Right kidney (tissue), 1 donor: ENCODE measurements around the gene PIK3IP1.
A peak's percentile ranks its signal among the peaks of the same experiment; 100 is the strongest.
"Not testable (repeated sequence)": the region's sequence is repeated elsewhere in the genome, so short reads cannot be mapped to it uniquely, and the experiment has no call there.

ENCODE experiments used
- DNase-seq: peaks from one replicate; pipeline ENCODE4 v3.0.0-alpha.2; 2016

The PIK3IP1 gene

GRCh38 chr22:31250740-31251600 lies 41.3 kb downstream of the PIK3IP1 start:
- no peak for DNase-seq

GRCh38 chr22:31248965-31249958 lies 43.0 kb downstream of the PIK3IP1 start:
- no peak for DNase-seq

GRCh38 chr22:31248138-31248745 lies 44.0 kb downstream of the PIK3IP1 start:
- peak; percentile 65 for DNase-seq

- DNase-seq: peak; percentile 36
These were observed 44.6 kb downstream of the PIK3IP1 start for GRCh38 chr22:31247726-31248125.

GRCh38 chr22:31246687-31247086 lies 45.6 kb downstream of the PIK3IP1 start:
- no peak for DNase-seq

- not testable (repeated sequence) for DNase-seq
These were observed 46.3 kb downstream of the PIK3IP1 start for GRCh38 chr22:31245998-31246397.

- DNase-seq: no peak
These were observed 47.3 kb downstream of the PIK3IP1 start for GRCh38 chr22:31244943-31245451.

- no peak for DNase-seq
These were observed 48.0 kb downstream of the PIK3IP1 start for GRCh38 chr22:31244046-31244942.

- DNase-seq: no peak
These were observed 48.8 kb downstream of the PIK3IP1 start for GRCh38 chr22:31243339-31244045.

- DNase-seq: no peak
These were observed 50.4 kb downstream of the PIK3IP1 start for GRCh38 chr22:31241936-31242335.

- no peak for DNase-seq
These were observed 51.1 kb downstream of the PIK3IP1 start for GRCh38 chr22:31241200-31241599.

- DNase-seq: no peak
These were observed 52.4 kb downstream of the PIK3IP1 start for GRCh38 chr22:31239771-31240370.

GRCh38 chr22:31238057-31238456 lies 54.2 kb downstream of the PIK3IP1 start:
- DNase-seq: no peak

- DNase-seq: not testable (repeated sequence)
These were observed 56.2 kb downstream of the PIK3IP1 start for GRCh38 chr22:31236044-31236443.

- DNase-seq: no peak
These were observed 57.2 kb downstream of the PIK3IP1 start for GRCh38 chr22:31235081-31235480.

GRCh38 chr22:31233001-31233400 lies 59.3 kb downstream of the PIK3IP1 start:
- DNase-seq: no peak
